Activated T-helper 17 cell treated with anti-CD3 and anti-CD28 coated beads, Interleukin-2, amount 50 U/mL, for 72 hours (primary cell): Measurements from ENCODE around the gene TTC9B. TPM values are rescaled to one million over a fixed set of nuclear protein-coding genes. Genes with fewer than 3 reads are reported as not detected.

Experiments
- total RNA-seq, 2 donors: library from RNA; stranded (reverse); gene quantifications; one replicate each; pipeline ENCODE4 v1.2.3, GENCODE V29; 2022

TTC9B gene
- total RNA-seq, 2 donors from 2014 or later = 1.1 TPM; not detected in 1

Other genes with a start within 250 kb of the TTC9B start
- gene PSMC4, start 247.2 kb downstream of the TTC9B start, total RNA-seq = 100 to 1,000 TPM in 1 of 2 donors, 10 to 100 TPM in 1; 66.4 to 121 TPM
- 10 to 100 TPM in 1 of 2 donors, 1 to 10 TPM in 1; 5.8 to 10.2 TPM for gene ZNF546, start 221.3 kb downstream of the TTC9B start, total RNA-seq
- gene ZNF780B, start 162.2 kb downstream of the TTC9B start, total RNA-seq = 10 to 100 TPM; 12.1 to 20.9 TPM
- 10 to 100 TPM; 12.6 to 25.3 TPM for gene ZNF780A, start 127.4 kb downstream of the TTC9B start, total RNA-seq
- gene MAP3K10, start 27.0 kb downstream of the TTC9B start, total RNA-seq = 10 to 100 TPM; 11.1 to 12.9 TPM
- under 1 TPM; 0.28 to 0.48 TPM for gene CCNP, start 8.3 kb upstream of the TTC9B start, total RNA-seq
- gene AKT2, start 67.0 kb upstream of the TTC9B start, total RNA-seq = 100 to 1,000 TPM; 123 to 163 TPM
- 10 to 100 TPM; 11.4 to 21.4 TPM for gene C19orf47, start 130.0 kb upstream of the TTC9B start, total RNA-seq
- gene PLD3, start 130.3 kb upstream of the TTC9B start, total RNA-seq = 10 to 100 TPM; 59.7 to 78.3 TPM
- gene HIPK4, start 171.8 kb upstream of the TTC9B start, total RNA-seq = not detected
- gene PRX, start 195.0 kb upstream of the TTC9B start, total RNA-seq = 1 to 10 TPM in 1 of 2 donors, under 1 TPM in 1; 0.82 to 1.3 TPM
- gene SERTAD1, start 207.6 kb upstream of the TTC9B start, total RNA-seq = 10 to 100 TPM; 14.3 to 34.4 TPM
- 10 to 100 TPM; 14.3 to 23.9 TPM for gene SERTAD3, start 226.0 kb upstream of the TTC9B start, total RNA-seq
- gene BLVRB, start 247.4 kb upstream of the TTC9B start, total RNA-seq = 10 to 100 TPM; 27.1 to 55.5 TPM
- gene SPTBN4, start 248.6 kb upstream of the TTC9B start, total RNA-seq = 10 to 100 TPM in 1 of 2 donors, 1 to 10 TPM in 1; 1.4 to 16.4 TPM